Uterus (tissue), 2 donors: Measurements from ENCODE around the gene KYAT1.

Experiments
- POLR2A ChIP-seq, 2 donors: fragments of 450-650 bp; IDR thresholded peaks; one replicate each; pipeline ENCODE4 v1.6.1; 2016; ENCODE audit warnings: antibody characterized with exemption in 2 of 2, mild to moderate bottlenecking in 1 of 2, moderate library complexity in 1 of 2
- TF ChIP-seq, protein P1 (sequence below), 4 experiments: fragments of 200-600 bp in 2 of 4; fragments of 450-650 bp in 2 of 4; sonication (generic) in 2 of 4; IDR thresholded peaks; one replicate each; pipeline ENCODE4 v1.5.1; 2016 to 2019; ENCODE audit warnings: antibody characterized with exemption in 4 of 4, mild to moderate bottlenecking in 2 of 4, moderate library complexity in 1 of 4

DNA sequence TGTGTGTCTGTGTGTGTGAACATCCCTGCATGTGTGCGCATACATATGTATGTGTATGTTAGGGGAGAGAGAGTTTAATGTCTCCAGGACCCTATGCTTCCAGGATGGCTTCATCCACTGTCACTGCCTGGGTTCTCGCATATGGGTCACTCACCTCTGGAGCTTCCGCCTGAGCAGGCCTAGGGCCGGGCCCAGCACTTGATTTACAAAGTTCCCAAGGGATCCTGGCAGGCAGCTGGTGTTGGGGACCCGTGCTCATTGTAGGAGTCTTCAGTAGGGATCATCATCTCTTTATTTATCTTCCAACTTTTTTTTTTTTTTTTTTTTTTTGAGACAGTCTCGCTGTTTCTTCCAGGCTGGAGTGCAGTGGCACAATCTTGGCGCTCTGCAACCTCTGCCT is 81.7 kb downstream of the KYAT1 start:
- TF ChIP-seq, protein P1, sequence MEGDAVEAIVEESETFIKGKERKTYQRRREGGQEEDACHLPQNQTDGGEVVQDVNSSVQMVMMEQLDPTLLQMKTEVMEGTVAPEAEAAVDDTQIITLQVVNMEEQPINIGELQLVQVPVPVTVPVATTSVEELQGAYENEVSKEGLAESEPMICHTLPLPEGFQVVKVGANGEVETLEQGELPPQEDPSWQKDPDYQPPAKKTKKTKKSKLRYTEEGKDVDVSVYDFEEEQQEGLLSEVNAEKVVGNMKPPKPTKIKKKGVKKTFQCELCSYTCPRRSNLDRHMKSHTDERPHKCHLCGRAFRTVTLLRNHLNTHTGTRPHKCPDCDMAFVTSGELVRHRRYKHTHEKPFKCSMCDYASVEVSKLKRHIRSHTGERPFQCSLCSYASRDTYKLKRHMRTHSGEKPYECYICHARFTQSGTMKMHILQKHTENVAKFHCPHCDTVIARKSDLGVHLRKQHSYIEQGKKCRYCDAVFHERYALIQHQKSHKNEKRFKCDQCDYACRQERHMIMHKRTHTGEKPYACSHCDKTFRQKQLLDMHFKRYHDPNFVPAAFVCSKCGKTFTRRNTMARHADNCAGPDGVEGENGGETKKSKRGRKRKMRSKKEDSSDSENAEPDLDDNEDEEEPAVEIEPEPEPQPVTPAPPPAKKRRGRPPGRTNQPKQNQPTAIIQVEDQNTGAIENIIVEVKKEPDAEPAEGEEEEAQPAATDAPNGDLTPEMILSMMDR (IDR thresholded peaks at IDR 0.05) = no peak
- TF ChIP-seq POLR2A (IDR thresholded peaks at IDR 0.05) = no peak
